Measurements from ENCODE around the gene RGSL1.

- TF ChIP-seq HMGXB4 (CRISPR knock-in tag; IDR thresholded peaks at IDR 0.05): no peak
- no peak for TF ChIP-seq JUNB (CRISPR knock-in tag; conservative IDR thresholded peaks at IDR 0.05)
- no peak for TF ChIP-seq ZSCAN29 (IDR thresholded peaks at IDR 0.05)
- TF ChIP-seq POLR2AphosphoS5 (IDR thresholded peaks at IDR 0.05; ENCODE audit: control insufficient read depth, insufficient read depth, low read depth, low read length): no peak
- no peak for TF ChIP-seq SMARCA5 (IDR thresholded peaks at IDR 0.05)
- no peak for TF ChIP-seq EZH2 (IDR thresholded peaks at IDR 0.05; ENCODE audit: borderline replicate concordance, low read depth, low read length)
- no peak for TF ChIP-seq SIX5 (IDR thresholded peaks at IDR 0.05; ENCODE audit: borderline replicate concordance in 1 of 2, insufficient read depth in 1 of 2, low read depth in 1 of 2, low read length in 2 of 2)
- TF ChIP-seq ZBTB7A (IDR thresholded peaks at IDR 0.05; ENCODE audit: borderline replicate concordance, control insufficient read depth, low read depth, low read length): no peak
- TF ChIP-seq GABPA (tag; conservative IDR thresholded peaks at IDR 0.05; ENCODE audit: low read depth): no peak
- no peak for TF ChIP-seq ELF2 (CRISPR knock-in tag; IDR thresholded peaks at IDR 0.05)
- TF ChIP-seq TEAD1 (CRISPR knock-in tag; IDR thresholded peaks at IDR 0.05): no peak
These were observed 11.6 kb upstream of the RGSL1 start for GRCh38 chr1:182438326-182438725.
